Neuronal stem cell (in vitro differentiated cells): ENCODE results near the gene RNU6-8.

ENCODE experiments used
- DNase-seq: peaks from one replicate; pipeline ENCODE4 v3.0.0-alpha.2; 2013; ENCODE audit warnings: low spot score
- H2AFZ ChIP-seq: one replicate; pipeline ENCODE4 v1.6.1; 2013; ENCODE audit warnings: mild to moderate bottlenecking, low read length, inconsistent platforms
- H2AK5ac ChIP-seq: 2 replicates; pipeline ENCODE4 v1.6.1; 2013; ENCODE audit warnings: low read depth, mild to moderate bottlenecking, inconsistent platforms, low read length, moderate library complexity, mixed read lengths
- H2BK120ac ChIP-seq: 2 replicates; pipeline ENCODE4 v1.6.1; 2013; ENCODE audit warnings: low read depth, mild to moderate bottlenecking, inconsistent platforms, low read length, moderate library complexity, mixed read lengths
- H2BK12ac ChIP-seq: one replicate; pipeline ENCODE4 v1.6.1; 2013; ENCODE audit warnings: low read length, inconsistent platforms
- H2BK15ac ChIP-seq: 2 replicates; pipeline ENCODE4 v1.6.1; 2013; ENCODE audit warnings: mild to moderate bottlenecking, low read length, inconsistent platforms, mixed read lengths
- H2BK5ac ChIP-seq: one replicate; pipeline ENCODE4 v1.6.1; 2013; ENCODE audit warnings: inconsistent platforms, mild to moderate bottlenecking, low read length, moderate library complexity
- H3K14ac ChIP-seq: one replicate; pipeline ENCODE4 v1.6.1; 2013; ENCODE audit warnings: low read length, inconsistent platforms
- H3K18ac ChIP-seq: 2 replicates; pipeline ENCODE4 v1.6.1; 2013; ENCODE audit warnings: low read length, inconsistent platforms
- H3K23ac ChIP-seq: 2 replicates; pipeline ENCODE4 v1.6.1; 2013; ENCODE audit warnings: low read depth, mild to moderate bottlenecking, mixed read lengths, low read length, inconsistent platforms; ENCODE audit not compliant: poor library complexity
- H3K27ac ChIP-seq: replicated peaks from 3 replicates; pipeline ENCODE4 v1.5.1; 2013; ENCODE audit warnings: low read length, inconsistent platforms
- H3K27me3 ChIP-seq, 3 experiments: 2 replicates each; pipeline ENCODE4 v1.6.1; 2013; ENCODE audit warnings: low read length in 3 of 3, mild to moderate bottlenecking in 2 of 3, inconsistent platforms in 1 of 3, low read depth in 1 of 3, mixed read lengths in 1 of 3, moderate library complexity in 1 of 3; ENCODE audit not compliant: control insufficient read depth in 3 of 3, insufficient read depth in 3 of 3
- H3K36me3 ChIP-seq, 2 donors: replicated peaks in 1 of 2; 2 replicates each; pipeline ENCODE4 v1.6.1; 2013; ENCODE audit warnings: low read length in 2 of 2; ENCODE audit not compliant: control insufficient read depth in 2 of 2, insufficient read depth in 2 of 2
- H3K4ac ChIP-seq: 2 replicates; pipeline ENCODE4 v1.6.1; 2013; ENCODE audit warnings: inconsistent platforms, mild to moderate bottlenecking, low read length, moderate library complexity
- H3K4me1 ChIP-seq, 2 donors: 1 replicate in 1 of 2; 2 replicates in 1 of 2; pipeline ENCODE4 v1.6.1; 2013; ENCODE audit warnings: low read length in 2 of 2, low read depth in 1 of 2; ENCODE audit not compliant: control insufficient read depth in 2 of 2, insufficient read depth in 1 of 2
- H3K4me2 ChIP-seq: one replicate; pipeline ENCODE4 v1.6.1; 2013; ENCODE audit warnings: mild to moderate bottlenecking, low read length, inconsistent platforms; ENCODE audit not compliant: insufficient read depth, poor library complexity, severe bottlenecking
- H3K4me3 ChIP-seq, 2 donors: 2 replicates each; pipeline ENCODE4 v1.5.1; 2013; ENCODE audit warnings: low read length in 2 of 2, mild to moderate bottlenecking in 2 of 2, inconsistent platforms in 1 of 2, moderate library complexity in 1 of 2
- H3K79me1 ChIP-seq: one replicate; pipeline ENCODE4 v1.6.1; 2013; ENCODE audit warnings: low read depth, mild to moderate bottlenecking, inconsistent platforms, low read length, moderate library complexity
- H3K9ac ChIP-seq: one replicate; pipeline ENCODE4 v1.6.1; 2013; ENCODE audit warnings: mild to moderate bottlenecking, low read depth, low read length, inconsistent platforms; ENCODE audit not compliant: poor library complexity
- H3K9me3 ChIP-seq, 2 donors: replicated peaks in 1 of 2; 2 replicates each; pipeline versions ENCODE3 to v1.6.1; 2013; ENCODE audit warnings: low read length in 2 of 2, mild to moderate bottlenecking in 2 of 2, inconsistent platforms in 1 of 2, low read depth in 1 of 2, mixed read lengths in 1 of 2, moderate library complexity in 1 of 2; ENCODE audit not compliant: control insufficient read depth in 2 of 2, insufficient read depth in 1 of 2
- H4K8ac ChIP-seq: one replicate; pipeline ENCODE4 v1.6.1; 2013; ENCODE audit warnings: low read depth, mild to moderate bottlenecking, inconsistent platforms, low read length, moderate library complexity
- H4K91ac ChIP-seq: one replicate; pipeline ENCODE4 v1.6.1; 2013; ENCODE audit warnings: low read length, low read depth, mild to moderate bottlenecking, inconsistent platforms; ENCODE audit not compliant: poor library complexity
- WGBS, 2 donors: extraction: QIAGEN DNeasy Blood & Tissue Kit; methylation state at CpG; one replicate each; pipeline ENCODE4 v1.1.7; 2013; ENCODE audit warnings: missing lambda C conversion rate in 2 of 2, mixed read lengths in 1 of 2; ENCODE audit not compliant: insufficient read length in 2 of 2, insufficient replicate concordance in 1 of 2; ENCODE audit errors: extremely low coverage in 2 of 2; 5-methylcytosine and 5-hydroxymethylcytosine counted together

The RNU6-8 gene

DNA sequence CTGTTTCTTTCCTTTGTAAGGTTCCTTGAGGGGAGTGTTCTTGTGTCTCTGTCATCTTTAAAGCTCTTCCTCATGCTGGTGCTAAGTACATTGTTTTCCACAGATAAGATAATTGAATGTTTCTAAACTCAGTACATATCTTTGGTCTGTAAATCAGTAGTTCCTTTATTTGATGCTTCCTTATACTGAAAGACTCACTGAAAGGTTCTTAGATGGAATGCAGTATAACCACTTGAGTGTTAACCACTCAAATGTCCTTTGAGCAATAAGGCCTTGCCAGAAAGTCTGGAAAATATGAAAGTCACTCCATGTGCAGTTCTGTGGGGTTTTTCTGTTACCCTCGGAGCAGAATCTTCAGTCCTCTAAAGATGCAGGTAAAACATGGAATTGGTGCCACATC, 23.0 kb upstream of the RNU6-8 start:
- no peak overlapping the region for H3K9ac ChIP-seq
- H3K4me1 ChIP-seq, result no peaks in the 10 kb centered on the region
- no peak overlapping the region for H3K23ac ChIP-seq
- H2AFZ ChIP-seq, result no peak overlapping the region
- H4K91ac ChIP-seq, result no peak overlapping the region
- H3K79me1 ChIP-seq, result no peaks in the 10 kb centered on the region
- no peak for DNase-seq
- no peak overlapping the region for H2BK5ac ChIP-seq
- no peak overlapping the region for H3K14ac ChIP-seq
- peaks cover 0 to 24% (median 0%) of the 10 kb centered on the region in 3 experiments for H3K27me3 ChIP-seq
- H3K36me3 ChIP-seq, result no peaks in the 10 kb centered on the region
- H3K4me3 ChIP-seq, result no peak overlapping the region
- no peak overlapping the region for H3K18ac ChIP-seq
- no peak overlapping the region for H3K4me2 ChIP-seq
- H2BK120ac ChIP-seq, result no peak overlapping the region
- no peak overlapping the region for H3K27ac ChIP-seq
- no peak overlapping the region for H2AK5ac ChIP-seq
- no CpG with 5 or more reads among the region's 1 CpG for WGBS, 2 donors
- no peak overlapping the region for H2BK15ac ChIP-seq
- no peaks in the 10 kb centered on the region for H3K9me3 ChIP-seq
- H2BK12ac ChIP-seq, result no peak overlapping the region
- no peak overlapping the region for H4K8ac ChIP-seq
- H3K4ac ChIP-seq, result no peak overlapping the region

- whole genome bisulfite sequencing, 2 donors, result no CpG with 5 or more reads among the region's 1 CpG
- Histone ChIP-seq H3K4me1 (no peaks in the 10 kb centered on the region), H3K14ac (no peak overlapping the region), H3K18ac (no peak overlapping the region), H3K4me2 (no peak overlapping the region), H4K8ac (no peak overlapping the region), H3K27me3 (peaks cover 0 to 21% (median 0%) of the 10 kb centered on the region in 3 experiments), H3K79me1 (no peaks in the 10 kb centered on the region), H3K4ac (no peak overlapping the region), H2BK120ac (no peak overlapping the region), H2BK5ac (no peak overlapping the region), H2BK15ac (no peak overlapping the region), H3K4me3 (no peak overlapping the region), H3K27ac (no peak overlapping the region), H3K9ac (no peak overlapping the region), H3K23ac (no peak overlapping the region), H2AK5ac (no peak overlapping the region), H2AFZ (no peak overlapping the region), H2BK12ac (no peak overlapping the region), H3K9me3 (no peaks in the 10 kb centered on the region), H4K91ac (no peak overlapping the region), H3K36me3 (no peaks in the 10 kb centered on the region)
- DNase-seq, result no peak
Measured at GRCh38 chr14:32225378-32225920, 22.4 kb upstream of the RNU6-8 start.

GRCh38 chr14:32224737-32225377, 21.8 kb upstream of the RNU6-8 start:
- Histone ChIP-seq H3K9me3 (no peaks in the 10 kb centered on the region), H3K18ac (no peak overlapping the region), H2BK15ac (no peak overlapping the region), H3K79me1 (no peaks in the 10 kb centered on the region), H3K23ac (no peak overlapping the region), H3K4me3 (no peak overlapping the region), H2BK120ac (no peak overlapping the region), H4K91ac (no peak overlapping the region), H4K8ac (no peak overlapping the region), H3K36me3 (no peaks in the 10 kb centered on the region), H2AFZ (peak overlapping the region; percentile 9), H3K14ac (no peak overlapping the region), H3K4ac (no peak overlapping the region), H2BK12ac (no peak overlapping the region), H3K9ac (no peak overlapping the region), H2BK5ac (no peak overlapping the region), H3K27me3 (peaks cover 0 to 17% (median 0%) of the 10 kb centered on the region in 3 experiments), H2AK5ac (no peak overlapping the region), H3K4me2 (no peak overlapping the region), H3K4me1 (no peaks in the 10 kb centered on the region), H3K27ac (no peak overlapping the region)
- no CpG with 5 or more reads among the region's 6 CpGs for WGBS, 2 donors
- DNase-seq, result no peak

- Histone ChIP-seq H3K9ac (no peak overlapping the region), H2AK5ac (no peak overlapping the region), H3K27ac (no peak overlapping the region), H4K91ac (no peak overlapping the region), H2BK5ac (no peak overlapping the region), H3K14ac (no peak overlapping the region), H2AFZ (no peak overlapping the region), H2BK15ac (no peak overlapping the region), H3K4me2 (no peak overlapping the region), H2BK120ac (no peak overlapping the region), H4K8ac (no peak overlapping the region), H3K27me3 (peaks cover 0 to 11% (median 0%) of the 10 kb centered on the region in 3 experiments), H3K4me1 (peaks cover 0 to 5% of the 10 kb centered on the region in 2 donors), H3K23ac (no peak overlapping the region), H3K79me1 (no peaks in the 10 kb centered on the region), H3K4ac (no peak overlapping the region), H2BK12ac (no peak overlapping the region), H3K9me3 (peaks cover 0 to 2% of the 10 kb centered on the region in 2 donors), H3K18ac (no peak overlapping the region), H3K36me3 (no peaks in the 10 kb centered on the region), H3K4me3 (no peak overlapping the region)
- WGBS, 2 donors, result no CpG with 5 or more reads among the region's 5 CpGs
- DNase-seq, result no peak
Measured at GRCh38 chr14:32217301-32217700, 14.2 kb upstream of the RNU6-8 start.
